ENCODE results near the gene RARG.

- TF ChIP-seq CTCF (IDR thresholded peaks at IDR 0.05) (no peak), POLR2A (IDR thresholded peaks at IDR 0.05) (no peak)
These were observed 40.0 kb downstream of the RARG start for GRCh38 chr12:53191885-53192530.
